Effector CD8-positive, alpha-beta T cell (primary cell): ENCODE results near the gene GDAP2.
"Not testable (repeated sequence)": the region's sequence is repeated elsewhere in the genome, so short reads cannot be mapped to it uniquely, and the experiment has no call there.

ENCODE experiments used
- DNase-seq: peaks from one replicate; lab custom pipeline; 2025; lab: John Stamatoyannopoulos, UW

GDAP2 gene

GRCh38 chr1:117902944-117903343 lies 26.5 kb downstream of the GDAP2 start:
- no peak for DNase-seq

GRCh38 chr1:117899801-117900200 lies 29.6 kb downstream of the GDAP2 start:
- DNase-seq: no peak

GRCh38 chr1:117897551-117897950 lies 31.9 kb downstream of the GDAP2 start:
- DNase-seq: no peak

- peak; percentile 7 for DNase-seq
Observed at GRCh38 chr1:117895482-117896114, 33.8 kb downstream of the GDAP2 start.

GRCh38 chr1:117894078-117894477 lies 35.3 kb downstream of the GDAP2 start:
- no peak for DNase-seq

- no peak for DNase-seq
Observed at GRCh38 chr1:117892512-117892911, 36.9 kb downstream of the GDAP2 start.

GRCh38 chr1:117890452-117890851 lies 39.0 kb downstream of the GDAP2 start:
- DNase-seq: no peak

- no peak for DNase-seq
Observed at GRCh38 chr1:117886101-117886795, 43.2 kb downstream of the GDAP2 start.

GRCh38 chr1:117883616-117884015 lies 45.8 kb downstream of the GDAP2 start:
- no peak for DNase-seq

- DNase-seq: no peak
Observed at GRCh38 chr1:117879284-117879683, 50.1 kb downstream of the GDAP2 start.

GRCh38 chr1:117877823-117878222 lies 51.6 kb downstream of the GDAP2 start:
- DNase-seq: no peak

GRCh38 chr1:117871013-117871412 lies 58.4 kb downstream of the GDAP2 start:
- no peak for DNase-seq

- no peak for DNase-seq
Observed at GRCh38 chr1:117861694-117862093, 67.7 kb downstream of the GDAP2 start.

GRCh38 chr1:117860896-117861610 lies 68.4 kb downstream of the GDAP2 start:
- DNase-seq: no peak

GRCh38 chr1:117859901-117860300 lies 69.5 kb downstream of the GDAP2 start:
- no peak for DNase-seq

- DNase-seq: no peak
Observed at GRCh38 chr1:117857418-117857817, 72.0 kb downstream of the GDAP2 start.

GRCh38 chr1:117852853-117853553 lies 76.4 kb downstream of the GDAP2 start:
- DNase-seq: no peak

GRCh38 chr1:117851687-117852086 lies 77.7 kb downstream of the GDAP2 start:
- DNase-seq: no peak

GRCh38 chr1:117846674-117847425 lies 82.6 kb downstream of the GDAP2 start:
- no peak for DNase-seq

GRCh38 chr1:117844478-117844877 lies 84.9 kb downstream of the GDAP2 start:
- not testable (repeated sequence) for DNase-seq

GRCh38 chr1:117843791-117844190 lies 85.6 kb downstream of the GDAP2 start:
- no peak for DNase-seq
